Mesothelial cell of epicardium (in vitro differentiated cells): ENCODE data around the gene MRPL42. TPM values are rescaled to one million over a fixed set of nuclear protein-coding genes. Genes with fewer than 3 reads are reported as not detected.
"Not testable (repeated sequence)": the region's sequence is repeated elsewhere in the genome, so short reads cannot be mapped to it uniquely, and the experiment has no call there.

Experiments
- DNase-seq, 2 experiments: peaks; one replicate each; pipeline ENCODE4 v3.0.0; 2021; ENCODE audit warnings: low spot score in 2 of 2; ENCODE audit not compliant: unreplicated experiment in 2 of 2
- H3K27ac Mint-ChIP-seq: 2 replicates; pipeline ENCODE4 v1.8.0; 2021; ENCODE audit warnings: mixed read lengths
- H3K27me3 Mint-ChIP-seq: 2 replicates; pipeline ENCODE4 v1.8.0; 2021; ENCODE audit warnings: low read depth, mixed read lengths
- H3K36me3 Mint-ChIP-seq: 2 replicates; pipeline ENCODE4 v1.8.0; 2021; ENCODE audit warnings: mixed read lengths
- H3K4me1 Mint-ChIP-seq: 2 replicates; pipeline ENCODE4 v1.8.0; 2021; ENCODE audit warnings: mixed read lengths
- H3K4me3 Mint-ChIP-seq: 2 replicates; pipeline ENCODE4 v1.8.0; 2021; ENCODE audit warnings: mild to moderate bottlenecking, moderate library complexity, mixed read lengths
- H3K9me3 Mint-ChIP-seq: 2 replicates; pipeline ENCODE4 v1.8.0; 2021; ENCODE audit warnings: mixed read lengths
- total RNA-seq: library from RNA; stranded (reverse); gene quantifications from 3 replicates; pipeline ENCODE4 v1.2.1, GENCODE V29; 2021
- TF ChIP-seq, protein P1 (sequence below): fragments of 200-600 bp; sonication (generic); IDR thresholded peaks from one replicate; pipeline ENCODE4 v1.5.0; 2021; ENCODE audit warnings: antibody characterized with exemption; ENCODE audit not compliant: unreplicated experiment

The MRPL42 gene
- total RNA-seq, 1 donor from 2014 or later, result 57.6 TPM

DNA sequence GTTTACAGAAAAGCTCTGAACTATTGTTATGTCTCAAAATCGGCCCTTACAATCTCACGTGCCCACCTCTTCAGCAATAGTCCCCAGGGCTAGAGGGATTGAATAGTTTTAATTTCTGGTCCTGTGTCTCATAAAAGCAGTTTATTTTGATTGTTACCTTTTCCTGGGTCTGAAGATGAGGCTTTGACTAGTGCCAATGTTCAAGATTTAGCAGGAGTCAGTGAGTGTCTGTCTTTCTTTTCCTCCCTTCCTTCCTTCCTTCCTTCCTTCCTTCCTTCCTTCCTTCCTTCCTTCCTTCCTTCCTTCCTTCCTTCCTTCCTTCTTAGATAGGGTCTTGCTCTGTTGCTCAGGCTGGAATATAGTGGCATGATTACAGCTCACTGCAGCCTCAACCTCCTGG is 80.5 kb downstream of the MRPL42 start:
- Mint-ChIP-seq H3K4me3 (no peak overlapping the region), H3K36me3 (peaks cover 11% of the 10 kb centered on the region), H3K4me1 (no peaks in the 10 kb centered on the region), H3K27me3 (no peaks in the 10 kb centered on the region), H3K9me3 (no peaks in the 10 kb centered on the region), H3K27ac (no peak overlapping the region)
- no peak for DNase-seq
- TF ChIP-seq, protein P1, sequence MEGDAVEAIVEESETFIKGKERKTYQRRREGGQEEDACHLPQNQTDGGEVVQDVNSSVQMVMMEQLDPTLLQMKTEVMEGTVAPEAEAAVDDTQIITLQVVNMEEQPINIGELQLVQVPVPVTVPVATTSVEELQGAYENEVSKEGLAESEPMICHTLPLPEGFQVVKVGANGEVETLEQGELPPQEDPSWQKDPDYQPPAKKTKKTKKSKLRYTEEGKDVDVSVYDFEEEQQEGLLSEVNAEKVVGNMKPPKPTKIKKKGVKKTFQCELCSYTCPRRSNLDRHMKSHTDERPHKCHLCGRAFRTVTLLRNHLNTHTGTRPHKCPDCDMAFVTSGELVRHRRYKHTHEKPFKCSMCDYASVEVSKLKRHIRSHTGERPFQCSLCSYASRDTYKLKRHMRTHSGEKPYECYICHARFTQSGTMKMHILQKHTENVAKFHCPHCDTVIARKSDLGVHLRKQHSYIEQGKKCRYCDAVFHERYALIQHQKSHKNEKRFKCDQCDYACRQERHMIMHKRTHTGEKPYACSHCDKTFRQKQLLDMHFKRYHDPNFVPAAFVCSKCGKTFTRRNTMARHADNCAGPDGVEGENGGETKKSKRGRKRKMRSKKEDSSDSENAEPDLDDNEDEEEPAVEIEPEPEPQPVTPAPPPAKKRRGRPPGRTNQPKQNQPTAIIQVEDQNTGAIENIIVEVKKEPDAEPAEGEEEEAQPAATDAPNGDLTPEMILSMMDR, result no peak

DNA sequence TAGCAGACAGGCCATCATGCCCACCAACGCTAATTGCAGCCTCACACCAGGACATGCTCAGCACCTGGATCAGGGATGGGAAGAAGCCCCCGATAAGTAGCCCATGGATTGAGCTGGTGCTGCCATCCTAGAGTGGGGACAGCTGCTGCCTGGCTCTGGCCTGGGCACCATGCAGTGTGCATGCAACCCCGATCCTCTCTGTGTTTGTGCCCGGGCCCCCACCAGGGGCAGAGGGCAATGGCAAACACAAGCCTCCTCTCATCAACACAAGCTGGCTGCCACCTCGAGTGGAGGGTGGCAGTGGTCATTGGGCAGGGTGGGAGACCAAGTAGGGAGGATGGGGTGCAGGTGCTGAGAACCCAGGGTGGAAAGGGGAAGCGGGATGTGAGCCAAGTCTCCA is 81.9 kb downstream of the MRPL42 start:
- H3K27me3 Mint-ChIP-seq, result no peaks in the 10 kb centered on the region
- H3K4me3 Mint-ChIP-seq, result no peak overlapping the region
- H3K9me3 Mint-ChIP-seq, result peaks cover 5% of the 10 kb centered on the region
- TF ChIP-seq, protein P1, result no peak
- no peaks in the 10 kb centered on the region for H3K4me1 Mint-ChIP-seq
- peaks cover 7% of the 10 kb centered on the region for H3K36me3 Mint-ChIP-seq
- H3K27ac Mint-ChIP-seq, result no peak overlapping the region
- DNase-seq, result no peak

DNA sequence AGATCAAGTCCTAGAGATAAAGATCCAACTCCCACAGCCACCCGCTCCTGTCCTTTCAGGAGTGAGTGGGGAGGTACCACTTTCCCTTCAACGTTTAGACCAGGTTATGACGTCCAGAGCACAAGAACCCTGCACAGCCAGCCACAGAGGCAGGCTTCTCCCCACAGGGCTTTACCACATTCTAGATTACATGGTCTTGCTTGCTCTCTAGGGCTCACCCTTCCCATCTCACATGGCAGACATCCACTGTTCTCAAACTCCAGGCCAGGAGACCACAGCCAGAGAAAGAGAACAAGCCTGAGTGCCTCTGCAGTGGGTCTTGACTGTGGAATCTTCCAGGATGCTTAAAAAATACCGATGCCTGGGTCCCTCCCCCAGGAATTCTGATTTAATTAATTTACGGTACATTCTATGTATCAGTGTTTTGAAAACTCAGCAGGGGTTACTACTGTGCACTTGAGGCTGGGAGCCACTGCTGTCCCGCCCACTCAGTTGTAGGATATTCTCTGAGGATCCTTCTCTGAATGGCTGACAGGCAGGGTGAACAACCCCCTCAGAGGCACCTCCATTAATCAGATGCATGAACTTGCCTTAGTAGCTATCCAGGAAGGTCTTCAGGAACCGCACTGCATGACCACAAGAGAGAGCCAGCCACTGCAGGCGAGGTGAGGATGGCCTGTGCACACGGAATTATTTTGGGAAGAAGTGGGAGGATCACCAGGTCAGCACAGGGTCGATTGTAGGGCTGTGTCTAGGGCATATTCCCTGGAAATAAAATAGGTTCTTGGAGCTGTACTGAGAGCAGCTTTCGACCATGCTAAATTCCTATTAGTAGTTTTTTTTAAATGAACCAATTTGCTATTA is 83.7 kb downstream of the MRPL42 start:
- peaks cover 5% of the 10 kb centered on the region for H3K9me3 Mint-ChIP-seq
- DNase-seq, result no peak

DNA sequence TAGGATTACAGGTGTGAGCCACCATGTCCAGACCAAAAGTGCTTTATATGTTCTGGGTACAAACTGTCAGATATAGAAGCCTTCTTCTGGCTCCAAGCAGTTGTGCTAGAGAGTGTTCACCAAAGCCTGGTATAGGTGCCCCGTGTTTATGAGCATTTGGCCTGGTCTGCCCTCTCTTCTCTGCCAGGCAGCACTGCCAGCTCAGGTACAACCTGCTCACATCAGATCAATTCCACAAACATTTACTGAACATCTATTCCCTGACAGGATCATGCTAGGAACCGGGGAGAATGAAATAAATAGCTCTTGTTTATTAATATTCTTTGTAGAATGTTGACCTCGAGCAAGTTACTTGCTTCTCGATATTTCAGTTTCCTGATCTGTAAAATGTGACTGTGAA is 85.1 kb downstream of the MRPL42 start:
- TF ChIP-seq, protein P1, result no peak
- Mint-ChIP-seq H3K27ac (no peak overlapping the region), H3K4me1 (no peaks in the 10 kb centered on the region), H3K4me3 (no peak overlapping the region), H3K9me3 (peaks cover 11% of the 10 kb centered on the region), H3K27me3 (no peaks in the 10 kb centered on the region), H3K36me3 (peaks cover 15% of the 10 kb centered on the region)
- no peak for DNase-seq

More for the DNA sequence above, 83.7 kb downstream of the MRPL42 start:
- H3K4me1 Mint-ChIP-seq, result no peaks in the 10 kb centered on the region
- H3K27ac Mint-ChIP-seq, result no peak overlapping the region
- no peaks in the 10 kb centered on the region for H3K27me3 Mint-ChIP-seq
- TF ChIP-seq, protein P1, result no peak
- H3K36me3 Mint-ChIP-seq, result peaks cover 8% of the 10 kb centered on the region
- H3K4me3 Mint-ChIP-seq, result no peak overlapping the region

DNA sequence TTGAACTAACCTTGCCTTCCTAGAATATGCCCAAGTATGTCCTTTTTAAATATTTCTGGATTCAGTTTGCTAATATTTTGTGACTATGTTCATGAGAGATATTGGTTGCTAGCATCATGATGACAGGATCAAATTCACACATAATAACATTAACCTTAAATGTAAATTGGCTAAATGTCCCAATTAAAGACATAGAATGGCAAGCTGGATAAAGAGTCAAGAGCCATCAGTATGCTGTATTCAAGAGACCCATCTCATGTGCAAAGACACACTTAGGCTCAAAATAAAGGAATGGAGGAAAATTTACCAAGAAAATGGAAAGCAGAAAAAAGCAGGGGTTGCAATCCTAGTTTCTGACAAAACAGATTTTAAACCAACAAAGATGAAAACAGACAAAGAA is 90.6 kb downstream of the MRPL42 start:
- H3K4me3 Mint-ChIP-seq, DNase-seq, H3K27ac Mint-ChIP-seq, H3K4me1 Mint-ChIP-seq, H3K27me3 Mint-ChIP-seq: not testable (repeated sequence)
- peaks cover 44% of the 10 kb centered on the region for H3K9me3 Mint-ChIP-seq
- peaks cover 53% of the 10 kb centered on the region for H3K36me3 Mint-ChIP-seq

DNA sequence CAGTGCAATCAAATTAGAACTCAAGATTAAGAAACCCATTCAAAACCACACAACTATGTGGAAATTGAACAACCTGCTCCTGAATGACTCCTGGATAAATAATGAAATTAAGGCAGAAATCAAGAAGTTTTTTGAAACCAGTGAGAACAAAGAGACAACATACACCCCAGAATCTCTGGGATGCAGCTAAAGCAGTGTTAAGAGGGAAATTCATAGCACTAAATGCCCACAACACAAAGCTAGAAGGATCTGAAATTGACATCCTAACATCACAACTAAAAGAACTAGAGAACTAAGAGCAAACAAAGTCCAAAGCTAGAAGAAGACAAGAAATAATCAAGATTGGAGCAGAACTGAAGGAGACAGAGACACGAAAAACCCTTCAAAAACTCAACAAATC is 91.4 kb downstream of the MRPL42 start:
- H3K27ac Mint-ChIP-seq, DNase-seq, H3K27me3 Mint-ChIP-seq, H3K4me1 Mint-ChIP-seq, H3K4me3 Mint-ChIP-seq: not testable (repeated sequence)
- H3K9me3 Mint-ChIP-seq, result peaks cover 40% of the 10 kb centered on the region
- peaks cover 53% of the 10 kb centered on the region for H3K36me3 Mint-ChIP-seq
